Stimulated activated CD4-positive, alpha-beta T cell treated with anti-CD3 and anti-CD28 coated beads, Interleukin-1b, Interleukin-23, amount 100 ng/mL, for 4 hours (primary cell): ENCODE measurements around the gene FAM170B.

Experiments
- DNase-seq, 2 donors: peaks; one replicate each; pipeline ENCODE4 v3.0.0-alpha.2; 2020; ENCODE audit warnings: low read depth in 2 of 2

The FAM170B gene

DNA sequence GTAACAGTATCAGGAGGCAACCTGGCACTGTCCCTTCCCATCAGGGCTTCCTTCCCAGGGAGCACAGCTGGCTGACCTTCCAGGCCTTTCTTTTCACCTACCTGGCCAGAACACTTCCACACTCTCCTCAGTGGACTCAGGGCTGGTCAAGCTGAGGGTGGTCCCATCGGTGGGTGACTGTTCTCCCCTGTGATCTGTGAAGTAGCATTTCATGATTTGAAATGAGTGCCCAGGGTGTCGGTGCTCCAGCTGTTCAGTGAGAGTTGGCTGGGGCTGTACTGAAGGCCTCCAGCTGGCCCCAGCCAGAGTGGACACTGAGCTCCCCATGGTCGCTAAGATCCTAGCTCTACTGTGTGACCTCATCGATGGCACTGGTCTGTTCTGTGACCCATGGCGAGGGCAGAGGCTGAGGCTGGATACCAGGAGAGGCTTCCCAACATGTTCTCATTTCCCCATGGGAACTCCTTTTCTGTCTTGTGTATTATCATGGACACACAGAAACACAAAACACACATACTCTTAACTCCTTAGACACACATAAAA, at the start of gene FAM170B:
Gene FAM170B, minus strand, starts transcription at position 316 of the 543 bp plus-strand sequence. Its CDS starts 103 bp downstream, at position 213.
- DNase-seq: no peak

- no peak for DNase-seq
Measured at GRCh38 chr10:49182776-49183175, 49.0 kb upstream of the FAM170B start.

DNA sequence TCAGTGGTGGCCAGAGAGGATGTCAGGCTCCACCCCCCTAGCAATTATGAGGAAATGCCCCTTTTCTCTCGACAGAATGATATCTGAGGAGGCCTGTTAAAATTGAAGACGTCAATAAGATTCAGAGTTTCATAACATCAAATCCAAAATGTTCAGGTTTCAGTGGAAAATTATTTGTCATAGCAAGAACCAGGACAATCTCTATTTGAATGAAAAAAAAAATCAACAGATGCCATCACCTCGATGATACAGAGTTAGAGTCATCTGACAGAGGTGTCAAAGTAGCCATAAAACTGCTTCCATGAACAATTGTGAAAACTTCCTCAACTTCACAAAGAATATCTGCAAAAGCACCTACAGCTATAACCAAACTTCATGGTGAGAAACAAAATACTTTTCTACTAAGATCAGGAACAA, 46.6 kb upstream of the FAM170B start:
- DNase-seq: no peak

DNA sequence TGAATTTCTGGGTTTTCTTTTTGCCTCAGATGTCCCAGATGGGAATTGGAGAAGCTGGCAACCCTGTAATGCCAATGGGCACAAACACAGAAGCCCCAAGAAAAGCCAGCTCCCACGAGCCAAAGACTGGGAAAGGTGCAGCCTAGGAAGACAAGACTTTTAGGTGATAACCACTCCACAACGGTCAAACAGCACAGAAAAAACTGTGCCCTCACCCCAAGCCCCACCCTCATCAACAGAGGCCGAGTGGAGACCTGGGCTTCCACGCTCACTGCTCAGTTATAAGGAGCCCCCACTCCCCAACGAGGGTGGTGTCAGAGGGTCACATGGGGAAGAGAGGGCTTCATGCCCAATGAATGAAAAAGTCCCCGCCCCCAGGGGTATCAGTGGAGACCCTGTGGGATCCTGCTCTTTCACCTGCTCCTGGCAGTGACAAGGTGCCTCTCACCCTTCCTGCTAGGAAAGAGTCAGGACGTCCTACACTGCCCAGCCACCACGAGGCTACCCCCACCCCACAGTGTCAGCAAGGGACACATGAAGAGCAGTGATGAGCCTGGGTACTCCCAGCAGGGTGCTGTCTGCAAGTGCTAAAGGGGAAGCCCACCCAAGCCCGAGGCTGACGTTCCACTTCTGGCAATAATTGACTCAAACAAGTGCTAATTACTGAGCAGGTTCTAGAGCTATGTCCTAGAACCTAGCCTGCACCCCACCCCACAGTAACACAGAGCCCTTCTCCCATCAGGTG, 46.0 kb upstream of the FAM170B start:
- DNase-seq: no peak

- no peak for DNase-seq
Measured at GRCh38 chr10:49178489-49179471, 45.0 kb upstream of the FAM170B start.

DNA sequence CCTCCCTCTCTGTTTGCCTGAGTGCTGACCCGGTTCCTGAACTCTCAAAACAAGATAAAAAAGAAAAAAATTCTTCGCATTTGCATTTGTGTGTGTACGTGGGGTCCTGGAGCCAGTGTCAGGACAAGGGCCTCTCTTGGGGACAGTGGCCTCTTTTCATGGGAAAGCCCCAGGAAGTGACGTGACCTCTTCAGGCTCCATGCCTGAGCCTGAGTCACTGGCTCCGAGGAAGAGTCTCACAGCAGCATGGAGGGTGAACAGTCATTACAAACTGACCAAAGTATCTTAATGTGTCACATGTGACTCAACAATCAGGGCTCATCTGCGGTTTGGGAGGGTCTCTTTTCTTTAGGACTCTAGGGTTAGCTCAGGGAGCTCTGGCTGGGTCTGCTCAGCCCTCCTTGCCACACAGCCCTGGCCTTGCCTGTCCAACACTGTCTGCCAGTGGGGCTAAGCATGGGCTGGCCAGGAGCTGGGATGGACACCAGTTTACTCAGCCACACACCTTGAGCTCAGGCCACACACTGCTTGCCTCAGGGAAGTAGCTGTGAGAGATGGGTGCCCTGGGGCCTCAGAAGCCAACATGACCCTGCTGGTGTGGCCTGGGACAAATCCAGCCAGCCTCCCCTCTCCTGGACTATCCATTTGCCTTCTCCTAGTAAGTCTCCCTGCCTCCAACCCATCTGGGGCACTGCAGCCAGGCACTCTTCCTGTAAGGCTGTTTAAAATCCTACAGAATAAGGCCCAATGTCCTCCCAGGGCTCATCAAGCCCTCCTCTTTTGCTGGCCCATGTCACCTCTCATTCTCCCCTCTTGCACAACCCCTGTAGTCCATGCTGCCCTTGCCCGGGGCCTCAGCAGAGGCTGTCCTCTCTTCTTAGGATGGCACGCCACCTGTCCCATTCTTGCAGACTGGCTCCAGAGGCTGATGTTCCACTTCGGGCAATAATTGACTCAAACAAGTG, 43.9 kb upstream of the FAM170B start:
- DNase-seq: peak in 1 of 2 donors; percentile 30

DNA sequence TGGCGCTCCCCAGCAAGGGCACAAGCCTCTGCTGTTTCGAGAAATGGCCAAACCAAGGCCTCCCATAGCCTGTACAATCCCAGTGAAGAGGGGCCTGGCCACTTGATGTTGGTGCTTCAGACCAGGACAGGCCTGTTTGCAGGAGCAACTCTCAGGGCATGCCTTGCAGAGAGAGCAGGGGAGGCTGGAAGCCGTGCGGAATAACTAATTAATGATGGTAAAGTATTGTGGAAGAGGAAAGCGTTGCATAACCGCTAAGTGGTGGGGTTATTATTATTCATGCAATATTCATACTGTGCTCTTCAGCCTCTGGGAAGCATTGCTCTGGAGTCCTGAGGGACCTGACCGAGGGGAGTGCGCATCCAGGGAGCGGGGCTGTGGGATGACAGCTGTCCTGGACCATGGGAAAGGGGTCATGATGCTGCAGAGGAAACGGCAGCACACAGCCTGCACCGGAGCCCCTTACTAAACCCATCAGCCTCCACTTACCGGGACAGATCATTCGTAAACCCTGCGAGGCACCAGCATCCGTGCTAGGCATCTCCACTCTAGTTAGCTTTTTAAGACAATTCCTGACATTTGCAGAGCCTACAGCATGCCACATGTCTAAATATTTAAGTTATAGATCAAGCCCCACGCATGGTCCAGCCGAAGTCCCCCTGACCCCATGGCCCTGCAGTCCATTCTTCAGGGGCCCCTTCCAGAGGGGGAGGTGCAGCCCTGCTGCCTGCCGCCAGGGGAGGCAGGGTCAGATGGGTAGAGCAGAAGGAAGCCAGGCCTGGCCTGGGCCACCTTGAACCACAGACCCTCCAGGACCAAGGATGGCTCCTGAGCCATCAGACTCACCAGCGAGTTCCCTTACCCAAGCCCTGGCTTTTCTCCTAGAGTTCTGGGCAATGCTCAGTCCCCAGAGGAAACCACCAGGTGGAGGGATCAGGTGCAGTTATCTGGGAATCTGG, 42.8 kb upstream of the FAM170B start:
- no peak for DNase-seq

- DNase-seq: no peak
Measured at GRCh38 chr10:49175587-49176309, 41.9 kb upstream of the FAM170B start.

DNA sequence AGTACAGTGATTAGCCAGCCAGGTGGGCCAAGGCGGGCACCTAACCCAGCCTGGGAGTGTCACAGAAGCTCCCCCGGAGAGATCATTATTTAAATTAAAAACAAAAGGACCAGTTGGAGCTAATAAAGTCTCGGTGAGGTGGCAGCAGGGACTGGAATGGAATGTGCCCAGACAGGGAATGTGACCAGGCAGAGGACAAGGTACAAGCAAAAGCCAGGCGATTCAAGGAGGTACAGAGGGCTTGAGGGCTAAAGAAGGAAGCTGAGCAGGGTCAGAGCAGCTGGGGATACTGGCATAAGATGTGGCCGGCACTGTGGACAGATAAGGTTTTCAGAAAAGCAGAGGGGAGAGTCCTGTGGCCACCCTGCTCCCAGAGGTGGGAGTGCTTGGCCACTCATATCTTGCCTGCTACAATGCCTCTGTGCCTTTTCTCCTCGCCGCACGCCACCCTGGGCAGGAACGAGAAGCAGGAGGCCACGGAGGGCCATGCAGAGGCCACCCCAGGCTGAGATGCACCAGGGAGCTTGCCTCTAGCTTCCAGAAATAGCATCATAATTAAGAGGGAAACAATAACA, 41.2 kb upstream of the FAM170B start:
- DNase-seq: no peak

DNA sequence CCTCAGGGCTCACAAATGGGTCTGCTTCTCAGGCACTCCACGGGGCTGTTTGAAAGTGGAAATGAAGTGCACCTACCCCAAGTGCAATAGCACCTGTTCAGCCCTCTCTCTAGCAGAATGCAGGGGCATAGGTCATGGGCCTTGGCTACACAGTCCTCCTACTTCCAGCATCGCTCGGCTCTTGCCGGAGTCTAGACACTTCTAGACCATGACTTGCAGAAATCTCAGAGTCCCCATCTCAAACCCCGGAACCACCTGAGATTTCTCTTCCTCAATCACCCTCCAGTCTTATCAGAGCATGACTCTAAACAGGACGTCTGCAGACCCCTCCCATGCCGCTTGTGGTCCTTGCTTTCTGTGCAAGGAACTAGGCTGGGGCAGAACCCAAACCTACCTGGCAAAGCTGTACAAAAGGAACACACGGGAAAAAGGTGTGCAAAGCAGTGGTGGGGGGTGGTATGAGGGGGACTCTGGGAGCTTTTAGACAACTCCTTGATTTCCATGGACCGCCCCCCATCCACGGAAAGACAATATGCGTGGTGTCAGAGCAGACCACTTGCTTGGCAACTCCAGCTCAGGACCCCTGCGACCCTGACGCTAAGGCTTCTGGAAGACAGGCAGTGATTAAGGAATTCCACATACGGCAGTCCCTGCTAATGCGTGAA, 40.6 kb upstream of the FAM170B start:
- no peak for DNase-seq

DNA sequence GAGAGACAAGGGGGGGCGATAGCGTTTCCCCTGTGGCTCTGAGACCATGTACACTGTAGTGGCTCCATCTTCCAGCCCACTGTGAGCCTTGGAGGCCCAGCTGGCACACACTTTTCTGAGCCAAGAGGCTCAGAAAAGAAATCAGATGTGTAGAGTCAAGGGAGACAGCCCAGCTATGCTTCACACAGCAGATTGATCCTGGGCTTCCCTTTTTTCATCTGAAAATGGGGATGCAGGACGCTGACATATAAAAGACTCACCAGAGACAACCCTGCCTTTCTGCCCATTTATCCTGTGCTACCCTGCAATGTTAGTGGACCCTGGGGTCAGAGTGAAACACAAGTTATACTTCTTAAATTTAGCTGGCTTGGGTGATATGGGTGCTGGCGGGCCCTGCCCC, 40.0 kb upstream of the FAM170B start:
- no peak for DNase-seq

- no peak for DNase-seq
Measured at GRCh38 chr10:49173201-49173772, 39.5 kb upstream of the FAM170B start.

GRCh38 chr10:49172777-49173132, 38.9 kb upstream of the FAM170B start:
- DNase-seq: no peak

DNA sequence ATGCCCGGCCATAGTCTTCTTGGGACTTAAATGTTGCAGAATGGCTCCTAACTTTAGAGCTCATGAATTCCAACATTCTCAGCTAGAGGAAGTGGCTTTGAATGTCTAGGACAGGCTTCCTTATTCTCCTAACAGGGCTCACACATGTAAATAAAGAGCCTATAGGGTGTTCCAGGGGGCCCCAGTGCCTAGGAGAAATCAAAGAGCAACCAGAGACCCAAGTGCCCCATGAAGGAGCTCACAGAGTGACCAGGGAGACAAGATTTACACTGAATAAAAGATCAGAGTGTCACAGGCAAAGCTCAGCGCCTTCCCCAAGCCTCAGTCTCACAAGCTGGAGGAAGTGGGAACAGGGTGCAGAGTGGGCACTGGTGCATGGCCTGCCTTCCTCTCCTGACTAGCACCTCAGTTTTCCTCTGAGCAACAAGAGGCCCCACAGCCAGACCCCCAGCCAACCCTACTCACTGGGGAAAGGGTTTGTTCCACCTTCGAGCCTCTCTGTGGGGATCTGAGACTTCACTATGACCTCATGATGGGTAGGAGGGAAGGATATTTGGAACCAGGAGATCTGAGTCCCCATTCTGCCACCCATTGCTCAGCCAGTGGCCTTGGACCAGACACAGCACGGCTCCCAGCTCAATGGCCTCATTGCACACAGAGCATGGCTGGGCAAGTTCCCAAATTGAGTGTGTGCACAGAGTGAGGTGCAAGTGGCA, 38.4 kb upstream of the FAM170B start:
- no peak for DNase-seq

DNA sequence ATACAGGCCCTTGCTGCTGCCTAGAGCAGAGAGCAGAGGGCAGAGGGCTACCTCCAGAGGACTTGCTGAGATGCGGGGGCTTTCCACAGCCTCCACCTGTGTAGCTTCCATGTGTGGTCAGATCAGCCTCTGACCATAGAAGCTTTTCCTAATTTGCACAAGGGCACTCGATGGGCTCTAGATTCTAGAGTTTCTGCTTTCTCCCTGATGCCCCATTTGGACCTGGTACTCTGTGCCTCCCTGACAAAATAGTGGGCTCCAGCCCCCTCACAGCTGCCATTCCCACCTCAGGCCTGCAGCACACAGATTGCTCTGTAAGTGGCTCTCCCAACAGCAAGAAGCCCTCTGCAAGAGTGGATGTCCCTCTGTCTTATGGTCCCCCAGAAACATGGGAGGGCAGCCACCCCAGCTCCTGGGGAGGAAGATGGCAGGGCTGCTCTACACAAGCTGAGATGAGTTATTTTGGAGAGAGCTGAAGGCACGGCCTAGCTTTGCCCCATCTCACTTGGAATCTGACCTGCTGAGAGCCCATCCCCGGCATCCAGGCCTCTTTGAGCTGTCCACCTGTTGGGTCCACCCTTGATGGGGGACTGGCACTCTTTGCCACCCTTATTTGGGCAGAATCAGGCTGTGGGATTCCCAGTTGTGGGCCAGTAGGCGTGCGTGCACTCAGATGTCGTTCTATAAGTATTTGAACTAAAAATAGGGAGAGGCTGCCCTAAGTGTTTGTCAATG, 37.7 kb upstream of the FAM170B start:
- no peak for DNase-seq

- no peak for DNase-seq
Measured at GRCh38 chr10:49170632-49171325, 37.0 kb upstream of the FAM170B start.
